Ishikawa (cell line): ENCODE results near the gene TBKBP1.

Experiments
- CREB1 ChIP-seq: IDR thresholded peaks from 2 replicates; pipeline ENCODE4 v1.6.1; 2012; ENCODE audit warnings: low read depth
- EP300 ChIP-seq: IDR thresholded peaks from 2 replicates; pipeline ENCODE4 v1.6.1; 2012; ENCODE audit warnings: borderline replicate concordance
- FOXM1 ChIP-seq: IDR thresholded peaks from 2 replicates; pipeline ENCODE4 v1.6.1; 2012; ENCODE audit warnings: low read depth, borderline replicate concordance
- MAX ChIP-seq: IDR thresholded peaks from 2 replicates; pipeline ENCODE4 v1.6.1; 2012
- REST ChIP-seq: IDR thresholded peaks from 2 replicates; pipeline ENCODE4 v1.6.1; 2012; ENCODE audit warnings: low read depth, mild to moderate bottlenecking
- TEAD4 ChIP-seq: IDR thresholded peaks from 2 replicates; pipeline ENCODE4 v1.6.1; 2012
- TF ChIP-seq, protein P1 (sequence below): IDR thresholded peaks from 2 replicates; pipeline ENCODE4 v1.6.1; 2012

DNA sequence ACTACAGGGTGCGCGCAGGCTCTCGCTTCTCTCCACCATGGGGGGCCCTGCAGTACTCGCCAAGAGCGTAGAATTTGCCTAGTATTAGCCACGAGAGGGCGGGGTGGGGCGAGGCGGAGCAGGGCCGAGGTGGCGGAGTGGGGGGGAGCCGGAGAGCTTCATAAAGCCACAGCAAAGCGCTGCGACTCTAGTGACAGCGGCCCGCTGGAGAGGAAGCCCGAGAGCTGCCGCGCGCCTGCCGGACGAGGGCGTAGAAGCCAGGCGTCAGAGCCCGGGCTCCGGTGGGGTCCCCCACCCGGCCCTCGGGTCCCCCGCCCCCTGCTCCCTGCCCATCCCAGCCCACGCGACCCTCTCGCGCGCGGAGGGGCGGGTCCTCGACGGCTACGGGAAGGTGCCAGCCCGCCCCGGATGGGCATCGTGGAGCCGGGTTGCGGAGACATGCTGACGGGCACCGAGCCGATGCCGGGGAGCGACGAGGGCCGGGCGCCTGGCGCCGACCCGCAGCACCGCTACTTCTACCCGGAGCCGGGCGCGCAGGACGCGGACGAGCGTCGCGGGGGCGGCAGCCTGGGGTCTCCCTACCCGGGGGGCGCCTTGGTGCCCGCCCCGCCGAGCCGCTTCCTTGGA is 39.2 kb downstream of the TBKBP1 start, which contains the start of gene TBX21:
- TF ChIP-seq FOXM1, result no peak
- TF ChIP-seq, protein P1, sequence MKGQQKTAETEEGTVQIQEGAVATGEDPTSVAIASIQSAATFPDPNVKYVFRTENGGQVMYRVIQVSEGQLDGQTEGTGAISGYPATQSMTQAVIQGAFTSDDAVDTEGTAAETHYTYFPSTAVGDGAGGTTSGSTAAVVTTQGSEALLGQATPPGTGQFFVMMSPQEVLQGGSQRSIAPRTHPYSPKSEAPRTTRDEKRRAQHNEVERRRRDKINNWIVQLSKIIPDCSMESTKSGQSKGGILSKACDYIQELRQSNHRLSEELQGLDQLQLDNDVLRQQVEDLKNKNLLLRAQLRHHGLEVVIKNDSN, result no peak
- TF ChIP-seq CREB1, result no peak
- no peak for TF ChIP-seq TEAD4
- no peak for TF ChIP-seq REST
- TF ChIP-seq EP300, result no peak
- TF ChIP-seq MAX, result no peak
